Effector memory CD8-positive, alpha-beta T cell (primary cell): ENCODE data around the gene PPP1R26.

Experiments
- ATAC-seq: fragments of 150-1000 bp; cut with Tn5 transposase; replicated peaks from 2 replicates; pipeline ENCODE4 v1.10.0; 2021; ENCODE audit warnings: mild to moderate bottlenecking, moderate library complexity
- DNase-seq, 3 experiments: peaks; one replicate each; pipeline ENCODE4 v3.0.0; 2021
- H3K27ac Mint-ChIP-seq, 2 donors: one replicate each; pipeline ENCODE4 v1.8.0; 2022; ENCODE audit warnings: mild to moderate bottlenecking in 2 of 2, mixed read lengths in 2 of 2, moderate library complexity in 2 of 2
- H3K27me3 Mint-ChIP-seq, 2 donors: one replicate each; pipeline ENCODE4 v1.8.0; 2022; ENCODE audit warnings: mixed read lengths in 2 of 2
- H3K36me3 Mint-ChIP-seq: one replicate; pipeline ENCODE4 v1.8.0; 2022; ENCODE audit warnings: mild to moderate bottlenecking, moderate library complexity, mixed read lengths; ENCODE audit not compliant: insufficient read depth
- H3K4me1 Mint-ChIP-seq, 2 donors: one replicate each; pipeline ENCODE4 v1.8.0; 2022; ENCODE audit warnings: low read depth in 2 of 2, mixed read lengths in 2 of 2
- H3K4me3 Mint-ChIP-seq, 2 donors: one replicate each; pipeline ENCODE4 v1.8.0; 2022; ENCODE audit warnings: mild to moderate bottlenecking in 2 of 2, mixed read lengths in 2 of 2, moderate library complexity in 2 of 2
- H3K9me3 Mint-ChIP-seq, 2 donors: one replicate each; pipeline ENCODE4 v1.8.0; 2022; ENCODE audit warnings: mixed read lengths in 2 of 2

PPP1R26 gene

DNA sequence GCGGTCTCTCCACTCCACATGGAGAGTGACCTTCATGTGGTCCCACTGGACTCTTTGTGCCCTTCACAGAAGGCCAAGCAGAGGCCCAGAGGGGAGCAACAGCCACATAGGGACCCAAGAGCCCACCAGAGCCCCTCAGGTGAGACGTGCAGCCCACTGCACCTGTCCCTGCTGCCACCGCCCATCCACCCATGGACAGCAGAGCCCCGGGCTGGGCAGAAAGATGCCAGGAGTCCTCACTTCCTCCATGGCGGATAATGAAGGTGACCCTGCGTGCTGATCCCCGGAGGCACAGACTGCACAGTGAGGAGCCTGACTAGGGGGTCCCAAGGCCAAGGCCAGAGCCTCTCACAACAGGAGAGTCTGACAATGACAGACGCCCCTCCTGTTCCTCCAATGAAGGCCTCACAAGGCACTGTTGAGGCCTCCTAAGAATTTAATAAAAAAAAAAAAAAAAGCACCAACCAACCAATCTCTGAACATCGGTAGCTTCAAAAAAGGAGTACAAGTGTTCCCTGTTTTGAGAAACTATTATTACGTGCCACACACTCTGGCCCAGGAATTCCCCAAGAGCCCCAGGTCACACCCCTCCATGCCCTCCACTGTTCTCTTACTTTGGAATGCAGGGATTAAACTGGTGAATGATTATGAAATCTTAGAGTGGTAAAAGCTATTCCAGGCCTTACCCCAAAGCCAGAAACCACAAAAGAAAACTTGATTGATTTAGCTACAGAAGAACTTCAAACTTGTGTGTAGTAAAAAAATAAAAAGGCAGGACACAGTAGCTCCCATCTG lies 2.8 kb upstream of the PPP1R26 start:
- no peaks in the 10 kb centered on the region for H3K36me3 Mint-ChIP-seq
- no peak for DNase-seq
- H3K27me3 Mint-ChIP-seq, result peaks cover 23 to 48% of the 10 kb centered on the region in 2 donors
- ATAC-seq, result no peak
- H3K27ac Mint-ChIP-seq, result no peak overlapping the region
- no peaks in the 10 kb centered on the region for H3K9me3 Mint-ChIP-seq
- peaks cover 3 to 4% of the 10 kb centered on the region in 2 donors for H3K4me1 Mint-ChIP-seq
- H3K4me3 Mint-ChIP-seq, result no peak overlapping the region

DNA sequence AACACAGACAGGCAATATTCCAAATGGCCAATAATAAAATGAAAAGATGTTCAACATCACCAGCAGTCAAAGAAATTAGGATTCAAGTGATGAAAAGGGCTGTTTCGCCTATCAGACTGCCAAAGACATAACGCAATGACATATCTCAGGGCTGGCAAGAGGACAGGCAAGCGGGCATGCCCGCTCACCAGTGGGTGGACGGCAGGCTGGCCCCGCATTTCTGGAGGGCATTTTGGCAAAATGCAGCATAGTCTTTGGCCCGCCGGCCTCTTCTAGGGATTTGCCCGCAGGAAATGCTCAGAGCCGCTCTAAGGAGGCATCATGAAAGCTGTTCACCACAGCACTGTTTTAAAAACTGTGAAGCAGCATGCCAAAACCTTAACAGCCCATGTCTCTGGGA lies 1.4 kb upstream of the PPP1R26 start:
- Mint-ChIP-seq H3K27me3 (peaks cover 30 to 51% of the 10 kb centered on the region in 2 donors), H3K4me1 (peaks cover 3 to 4% of the 10 kb centered on the region in 2 donors)
- no peak for ATAC-seq

GRCh38 chr9:135478829-135479468 lies 633 bp upstream of the PPP1R26 start:
- Mint-ChIP-seq H3K27me3 (peaks cover 30 to 58% of the 10 kb centered on the region in 2 donors), H3K9me3 (no peaks in the 10 kb centered on the region), H3K27ac (peak overlapping the region; percentile 60 to 86), H3K36me3 (no peaks in the 10 kb centered on the region), H3K4me3 (peak overlapping the region; percentile 90 to 92), H3K4me1 (peaks cover 3 to 4% of the 10 kb centered on the region in 2 donors)
- ATAC-seq (peak; percentile 46), DNase-seq (no peak)

More for the DNA sequence above, 1.4 kb upstream of the PPP1R26 start:
- Mint-ChIP-seq H3K4me3 (peak overlapping the region; percentile 90 to 92), H3K36me3 (no peaks in the 10 kb centered on the region), H3K27ac (no peak overlapping the region), H3K9me3 (no peaks in the 10 kb centered on the region)
- DNase-seq, result no peak

DNA sequence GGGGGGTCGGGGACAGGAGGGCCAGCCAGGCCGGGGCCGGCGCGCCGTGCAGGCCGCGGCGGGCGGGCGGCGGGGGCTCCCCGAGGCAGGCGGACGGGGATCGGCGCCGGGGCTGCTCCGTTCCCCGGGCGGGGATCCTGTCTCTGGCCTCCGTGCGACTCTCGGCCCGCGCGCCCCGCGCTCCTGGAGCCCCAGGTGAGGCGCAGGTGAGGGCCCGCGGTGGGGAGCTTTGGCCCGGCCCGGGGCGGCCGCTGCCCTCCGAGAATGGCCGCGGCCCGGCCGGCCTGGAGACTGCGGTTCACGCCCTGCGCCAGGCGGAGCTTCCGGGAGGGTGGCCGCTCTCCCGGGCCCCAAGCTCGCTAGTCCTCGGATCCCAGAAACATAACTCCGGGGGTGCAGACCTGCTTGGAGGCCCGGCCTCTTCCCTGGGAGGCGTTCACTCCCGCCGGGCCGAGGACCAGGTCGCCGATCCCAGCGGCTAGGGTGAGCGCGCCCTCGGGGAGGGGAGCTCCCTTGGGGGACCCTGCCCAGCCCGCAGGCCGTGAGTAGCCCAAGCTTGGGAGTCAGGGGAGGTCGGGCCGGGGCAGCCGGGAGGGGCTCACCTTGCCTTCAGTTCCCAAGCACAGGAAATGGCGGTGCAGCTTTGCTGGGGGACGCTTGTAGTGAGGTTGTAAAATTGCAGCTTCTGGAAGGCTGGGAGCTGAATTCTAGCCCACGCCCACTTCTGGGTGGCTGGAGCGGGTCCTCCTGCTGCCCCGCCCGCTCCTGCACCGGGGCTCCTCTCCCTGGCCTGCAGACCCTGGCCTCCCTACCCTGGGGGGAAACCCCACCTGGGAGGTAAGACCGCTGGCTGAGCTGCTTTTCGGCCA lies 723 bp downstream of the PPP1R26 start:
- peaks cover 36 to 69% of the 10 kb centered on the region in 2 donors for H3K27me3 Mint-ChIP-seq
- peaks cover 4 to 5% of the 10 kb centered on the region in 2 donors for H3K4me1 Mint-ChIP-seq
- no peak overlapping the region for H3K27ac Mint-ChIP-seq
- DNase-seq, result no peak
- peak; percentile 48 for ATAC-seq
- peak overlapping the region; percentile 38 to 52 for H3K4me3 Mint-ChIP-seq
- no peaks in the 10 kb centered on the region for H3K36me3 Mint-ChIP-seq
- H3K9me3 Mint-ChIP-seq, result no peaks in the 10 kb centered on the region

DNA sequence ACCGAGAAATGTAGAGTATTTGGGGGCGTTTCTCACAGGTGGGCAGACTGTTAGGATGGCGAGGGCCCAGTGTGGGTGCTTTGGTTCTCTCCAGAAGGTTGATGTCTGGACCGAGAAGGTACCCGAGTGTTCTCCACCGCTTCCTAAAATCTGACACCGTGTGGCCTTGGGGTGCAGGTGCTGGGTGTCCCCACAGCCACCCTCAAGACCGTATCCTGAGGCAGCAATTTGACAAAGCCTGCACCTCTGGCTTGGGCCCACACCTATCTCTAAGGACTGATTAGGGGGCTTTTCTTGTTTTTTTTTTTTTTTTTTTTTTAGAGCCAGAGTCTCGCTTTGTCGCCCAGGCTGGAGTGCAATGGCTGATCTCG lies 1.3 kb downstream of the PPP1R26 start:
- Mint-ChIP-seq H3K4me3 (peak overlapping the region; percentile 38 to 52), H3K9me3 (no peaks in the 10 kb centered on the region), H3K27ac (no peak overlapping the region), H3K36me3 (no peaks in the 10 kb centered on the region), H3K4me1 (peaks cover 4 to 5% of the 10 kb centered on the region in 2 donors), H3K27me3 (peaks cover 32 to 69% of the 10 kb centered on the region in 2 donors)
- no peak for DNase-seq
- ATAC-seq, result peak; percentile 29

GRCh38 chr9:135482015-135482754 lies 2.6 kb downstream of the PPP1R26 start:
- H3K27me3 Mint-ChIP-seq, result peaks cover 31 to 68% of the 10 kb centered on the region in 2 donors
- DNase-seq, result no peak
- no peaks in the 10 kb centered on the region for H3K36me3 Mint-ChIP-seq
- no peak overlapping the region for H3K27ac Mint-ChIP-seq
- peaks cover 4 to 5% of the 10 kb centered on the region in 2 donors for H3K4me1 Mint-ChIP-seq
- ATAC-seq, result no peak
- H3K4me3 Mint-ChIP-seq, result peak overlapping the region in 1 of 2 donors; percentile 52
- H3K9me3 Mint-ChIP-seq, result no peaks in the 10 kb centered on the region

DNA sequence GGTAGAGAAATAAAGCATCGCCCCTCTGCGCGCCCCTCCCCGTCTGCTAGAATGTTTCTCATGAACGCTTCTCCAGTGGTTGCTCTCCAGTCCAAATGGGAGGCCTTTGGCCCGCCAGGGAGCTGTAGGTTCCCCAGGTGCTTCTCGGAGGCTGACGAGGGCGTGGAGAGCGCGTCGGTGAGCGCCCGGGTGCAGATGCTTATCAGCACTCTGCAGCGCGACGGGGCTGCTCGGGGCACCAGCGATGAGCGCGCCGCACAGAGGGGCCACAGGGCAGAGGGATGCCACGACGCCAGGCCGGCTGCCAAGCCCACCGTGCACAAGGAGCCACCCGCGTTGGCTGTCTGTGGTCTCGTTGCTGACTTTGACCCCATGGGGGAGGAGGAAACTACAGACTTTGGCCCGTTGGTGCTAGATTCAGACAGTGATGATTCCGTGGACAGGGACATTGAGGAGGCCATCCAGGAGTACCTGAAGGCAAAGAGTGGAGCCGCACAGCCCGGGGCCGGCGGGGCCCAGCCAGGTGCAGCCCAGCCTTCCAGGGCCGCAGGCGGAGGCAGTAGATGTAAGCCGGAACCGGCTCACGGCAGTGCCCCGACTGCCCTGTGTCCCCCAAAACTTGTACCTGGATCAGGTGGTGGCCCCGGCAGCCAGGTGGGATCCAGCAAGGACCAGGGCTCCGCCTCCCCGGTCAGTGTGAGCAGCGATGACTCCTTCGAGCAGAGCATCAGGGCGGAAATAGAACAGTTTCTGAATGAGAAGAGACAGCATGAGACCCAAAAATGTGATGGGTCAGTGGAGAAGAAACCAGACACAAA lies 5.1 kb downstream of the PPP1R26 start:
- Mint-ChIP-seq H3K27me3 (peaks cover 16 to 50% of the 10 kb centered on the region in 2 donors), H3K36me3 (no peaks in the 10 kb centered on the region), H3K4me3 (no peak overlapping the region), H3K4me1 (peaks cover 0 to 2% of the 10 kb centered on the region in 2 donors), H3K9me3 (no peaks in the 10 kb centered on the region), H3K27ac (no peak overlapping the region)
- DNase-seq (no peak), ATAC-seq (no peak)

GRCh38 chr9:135485385-135485784 lies 5.8 kb downstream of the PPP1R26 start:
- peaks cover 16 to 50% of the 10 kb centered on the region in 2 donors for H3K27me3 Mint-ChIP-seq
- no peak for ATAC-seq
- H3K27ac Mint-ChIP-seq, result no peak overlapping the region
- H3K36me3 Mint-ChIP-seq, result no peaks in the 10 kb centered on the region
- no peak for DNase-seq
- H3K4me1 Mint-ChIP-seq, result peaks cover 0 to 2% of the 10 kb centered on the region in 2 donors
- H3K4me3 Mint-ChIP-seq, result no peak overlapping the region
- no peaks in the 10 kb centered on the region for H3K9me3 Mint-ChIP-seq

GRCh38 chr9:135485832-135486231 lies 6.2 kb downstream of the PPP1R26 start:
- no peak overlapping the region for H3K27ac Mint-ChIP-seq
- DNase-seq (no peak), ATAC-seq (no peak)
- H3K9me3 Mint-ChIP-seq, result no peaks in the 10 kb centered on the region
- peaks cover 16 to 52% of the 10 kb centered on the region in 2 donors for H3K27me3 Mint-ChIP-seq
- peaks cover 0 to 2% of the 10 kb centered on the region in 2 donors for H3K4me1 Mint-ChIP-seq
- no peaks in the 10 kb centered on the region for H3K36me3 Mint-ChIP-seq
- H3K4me3 Mint-ChIP-seq, result no peak overlapping the region

DNA sequence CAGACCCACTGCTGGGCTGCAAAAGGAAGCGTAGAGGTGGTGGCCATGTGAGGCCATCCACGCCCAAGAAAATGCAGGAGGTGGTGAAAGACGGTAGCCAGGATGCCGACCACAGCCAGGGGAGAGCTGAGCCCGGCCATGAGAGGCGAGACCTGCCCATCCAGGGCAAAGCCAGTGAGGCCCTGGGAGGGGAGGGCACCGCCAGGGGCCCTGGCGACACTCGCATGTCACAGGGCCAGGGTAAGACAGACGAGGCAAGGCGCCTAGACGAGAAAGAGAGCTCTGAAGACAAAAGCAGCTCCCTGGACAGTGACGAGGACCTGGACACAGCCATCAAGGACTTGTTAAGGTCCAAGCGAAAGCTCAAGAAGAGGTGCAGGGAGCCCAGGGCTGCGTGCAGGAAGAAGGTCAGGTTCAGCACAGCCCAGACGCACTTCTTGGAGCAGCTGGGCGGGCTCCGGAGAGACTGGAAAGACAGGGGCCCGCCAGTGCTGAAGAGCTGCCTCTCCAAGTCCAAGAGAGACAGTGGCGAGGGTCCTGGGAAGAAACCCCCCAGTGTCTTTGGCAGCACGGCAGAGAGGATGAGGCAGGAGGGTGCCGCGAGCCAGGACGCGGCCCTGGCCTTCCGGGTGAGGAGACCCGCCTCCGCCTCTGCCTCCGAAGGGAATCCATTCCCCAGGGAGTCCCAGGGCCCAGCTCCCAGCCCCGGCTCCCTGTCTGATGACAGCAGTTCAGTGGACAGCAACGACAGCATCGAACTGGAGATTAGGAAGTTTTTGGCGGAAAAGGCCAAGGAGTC lies 6.9 kb downstream of the PPP1R26 start:
- peaks cover 16 to 57% of the 10 kb centered on the region in 2 donors for H3K27me3 Mint-ChIP-seq
- H3K4me3 Mint-ChIP-seq, result no peak overlapping the region
- H3K36me3 Mint-ChIP-seq, result no peaks in the 10 kb centered on the region
- no peak for DNase-seq
- no peak for ATAC-seq
- H3K27ac Mint-ChIP-seq, result no peak overlapping the region
- peaks cover 0 to 2% of the 10 kb centered on the region in 2 donors for H3K4me1 Mint-ChIP-seq
- no peaks in the 10 kb centered on the region for H3K9me3 Mint-ChIP-seq

- Mint-ChIP-seq H3K4me1 (peaks cover 0 to 2% of the 10 kb centered on the region in 2 donors), H3K36me3 (no peaks in the 10 kb centered on the region), H3K9me3 (no peaks in the 10 kb centered on the region), H3K27me3 (peaks cover 10 to 47% of the 10 kb centered on the region in 2 donors), H3K27ac (no peak overlapping the region), H3K4me3 (no peak overlapping the region)
- DNase-seq (no peak), ATAC-seq (no peak)
Measured at GRCh38 chr9:135487281-135488012, 7.9 kb downstream of the PPP1R26 start.
